Karpas-422 (cell line): ENCODE data around the gene PRPF38A. TPM values are rescaled to one million over a fixed set of nuclear protein-coding genes. Genes with fewer than 3 reads are reported as not detected.
A peak's percentile ranks its signal among the peaks of the same experiment; 100 is the strongest.

ENCODE experiments used
- DNase-seq: peaks from one replicate; pipeline ENCODE4 v3.0.0-alpha.2; 2015
- H2AFZ ChIP-seq: fragments of 200-600 bp; sonication (generic); 2 replicates; pipeline ENCODE4 v1.6.1; 2014; ENCODE audit warnings: antibody characterized with exemption, low read length, mixed read lengths
- H3K27ac ChIP-seq: fragments of 200-600 bp; sonication (generic); 2 replicates; pipeline ENCODE4 v1.5.1; 2014; ENCODE audit warnings: mild to moderate bottlenecking, low read length, moderate library complexity
- H3K27me3 ChIP-seq: fragments of 200-600 bp; sonication (generic); 2 replicates; pipeline ENCODE4 v1.6.1; 2014; ENCODE audit warnings: low read length, mixed read lengths
- H3K36me3 ChIP-seq: fragments of 200-600 bp; sonication (generic); 2 replicates; pipeline ENCODE4 v1.6.1; 2014; ENCODE audit warnings: low read length, mixed read lengths; ENCODE audit not compliant: insufficient read depth
- H3K4me1 ChIP-seq: fragments of 200-600 bp; sonication (generic); 2 replicates; pipeline ENCODE4 v1.6.1; 2014; ENCODE audit warnings: mild to moderate bottlenecking, low read length, mixed read lengths
- H3K4me2 ChIP-seq: fragments of 200-600 bp; sonication (generic); 2 replicates; pipeline ENCODE4 v1.6.1; 2014; ENCODE audit warnings: low read length, low read depth, mild to moderate bottlenecking; ENCODE audit not compliant: poor library complexity, severe bottlenecking
- H3K4me3 ChIP-seq: fragments of 200-600 bp; sonication (generic); 2 replicates; pipeline ENCODE4 v1.5.1; 2014; ENCODE audit warnings: mild to moderate bottlenecking, antibody characterized with exemption, low read length, mixed read lengths
- H3K79me2 ChIP-seq: fragments of 200-600 bp; sonication (generic); 2 replicates; pipeline ENCODE4 v1.6.1; 2014; ENCODE audit warnings: mild to moderate bottlenecking, low read length, mixed read lengths
- H3K9ac ChIP-seq: fragments of 200-600 bp; sonication (generic); 2 replicates; pipeline ENCODE4 v1.6.0; 2014; ENCODE audit warnings: low read length
- H3K9me2 ChIP-seq: fragments of 200-600 bp; sonication (generic), shearing (Covaris generic); replicated peaks from 2 replicates; pipeline ENCODE4 v1.6.0; 2014; ENCODE audit warnings: mild to moderate bottlenecking, low read length, moderate library complexity; ENCODE audit not compliant: insufficient read depth
- H3K9me3 ChIP-seq: fragments of 300-700, 200-600 bp; sonication (generic); 2 replicates; pipeline ENCODE4 v1.6.1; 2014; ENCODE audit warnings: low read length, mixed read lengths
- H4K20me1 ChIP-seq: fragments of 200-600 bp; sonication (generic); 2 replicates; pipeline ENCODE4 v1.6.1; 2014; ENCODE audit warnings: mild to moderate bottlenecking, antibody characterized with exemption, low read length, low read depth; ENCODE audit not compliant: insufficient read depth
- total RNA-seq: library from RNA; depleted of rRNA; stranded (reverse); fragments of >200 nt; shearing (Covaris generic); gene quantifications from 2 replicates; pipeline ENCODE4 v1.2.3, GENCODE V29; 2014; ENCODE audit warnings: low replicate concordance

The PRPF38A gene
- total RNA-seq, 1 experiment from 2014 or later, result 26.3 TPM

DNA sequence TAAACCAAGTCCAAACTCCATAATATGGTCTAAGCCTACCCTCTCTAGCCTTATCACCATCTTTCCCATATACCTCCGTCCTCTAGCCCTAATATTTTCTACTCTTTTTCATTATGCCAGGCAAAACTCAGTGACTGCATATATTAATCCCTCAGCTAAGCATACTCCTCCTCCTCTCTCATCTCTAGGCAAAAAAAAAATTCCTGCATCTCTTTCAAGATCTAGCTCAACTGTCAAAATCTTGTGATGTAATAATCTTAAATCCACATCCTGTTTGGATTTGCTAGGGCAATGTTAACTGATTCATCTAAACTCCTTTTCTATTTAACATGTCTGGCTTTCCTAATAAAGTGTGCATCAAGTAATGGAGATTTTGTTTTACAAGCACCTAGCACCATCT lies 20.4 kb downstream of the PRPF38A start:
- Histone ChIP-seq H3K9me2 (no peaks in the 10 kb centered on the region), H2AFZ (no peak overlapping the region), H3K4me2 (no peak overlapping the region), H3K27me3 (no peaks in the 10 kb centered on the region), H3K9ac (no peak overlapping the region), H3K27ac (no peak overlapping the region), H3K4me3 (no peak overlapping the region), H3K9me3 (no peaks in the 10 kb centered on the region), H4K20me1 (no peaks in the 10 kb centered on the region), H3K4me1 (no peaks in the 10 kb centered on the region), H3K79me2 (peaks cover 7% of the 10 kb centered on the region), H3K36me3 (peaks cover 35% of the 10 kb centered on the region; the same call in 1 of the 2 replicates)
- no peak for DNase-seq

- H3K79me2 ChIP-seq, result peaks cover 4% of the 10 kb centered on the region
- no peak overlapping the region for H2AFZ ChIP-seq
- H3K9me3 ChIP-seq, result no peaks in the 10 kb centered on the region
- H3K4me1 ChIP-seq, result no peaks in the 10 kb centered on the region
- H3K4me3 ChIP-seq, result no peak overlapping the region
- peaks cover 31% of the 10 kb centered on the region; the same call in 1 of the 2 replicates for H3K36me3 ChIP-seq
- no peaks in the 10 kb centered on the region for H4K20me1 ChIP-seq
- no peak overlapping the region for H3K27ac ChIP-seq
- H3K9me2 ChIP-seq, result no peaks in the 10 kb centered on the region
- H3K9ac ChIP-seq, result no peak overlapping the region
- H3K27me3 ChIP-seq, result no peaks in the 10 kb centered on the region
- no peak for DNase-seq
- H3K4me2 ChIP-seq, result no peak overlapping the region
Measured at GRCh38 chr1:52426371-52426770, 22.0 kb downstream of the PRPF38A start.

- Histone ChIP-seq H3K79me2 (no peaks in the 10 kb centered on the region), H3K4me3 (no peak overlapping the region), H4K20me1 (no peaks in the 10 kb centered on the region), H3K9me3 (no peaks in the 10 kb centered on the region), H3K4me1 (no peaks in the 10 kb centered on the region), H3K36me3 (peaks cover 23% of the 10 kb centered on the region; the same call in 1 of the 2 replicates), H3K4me2 (no peak overlapping the region), H2AFZ (no peak overlapping the region), H3K27ac (no peak overlapping the region), H3K27me3 (no peaks in the 10 kb centered on the region), H3K9ac (no peak overlapping the region), H3K9me2 (no peaks in the 10 kb centered on the region)
- DNase-seq, result no peak
Measured at GRCh38 chr1:52427152-52427551, 22.8 kb downstream of the PRPF38A start.

DNA sequence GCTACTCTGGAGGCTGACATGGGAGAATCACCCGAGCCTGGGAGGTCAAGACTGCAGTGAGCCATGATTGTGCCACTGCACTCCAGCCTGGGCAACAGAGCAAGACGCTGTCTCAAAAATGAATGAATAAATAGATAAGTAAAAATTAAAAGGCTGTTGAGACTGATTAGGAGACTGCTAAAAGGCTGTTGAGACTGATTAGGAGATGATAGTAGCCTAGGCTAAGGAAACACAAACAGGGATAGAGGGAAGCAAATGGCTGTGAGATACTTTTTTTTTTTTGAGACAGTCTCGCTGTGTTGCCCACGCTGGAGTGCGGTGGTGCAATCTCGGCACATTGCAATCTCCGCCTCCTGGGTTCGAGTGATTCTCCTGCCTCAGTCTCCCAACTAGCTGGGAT lies 28.4 kb downstream of the PRPF38A start:
- H2AFZ ChIP-seq, result no peak overlapping the region
- H3K4me2 ChIP-seq, result no peak overlapping the region
- no peak for DNase-seq
- H3K4me1 ChIP-seq, result no peaks in the 10 kb centered on the region
- no peaks in the 10 kb centered on the region for H3K27me3 ChIP-seq
- H3K9me3 ChIP-seq, result no peaks in the 10 kb centered on the region
- H3K9ac ChIP-seq, result no peak overlapping the region
- no peak overlapping the region for H3K27ac ChIP-seq
- H3K9me2 ChIP-seq, result no peaks in the 10 kb centered on the region
- H4K20me1 ChIP-seq, result no peaks in the 10 kb centered on the region
- H3K4me3 ChIP-seq, result no peak overlapping the region
- H3K36me3 ChIP-seq, result peaks cover 14% of the 10 kb centered on the region; the same call in 1 of the 2 replicates
- no peaks in the 10 kb centered on the region for H3K79me2 ChIP-seq

DNA sequence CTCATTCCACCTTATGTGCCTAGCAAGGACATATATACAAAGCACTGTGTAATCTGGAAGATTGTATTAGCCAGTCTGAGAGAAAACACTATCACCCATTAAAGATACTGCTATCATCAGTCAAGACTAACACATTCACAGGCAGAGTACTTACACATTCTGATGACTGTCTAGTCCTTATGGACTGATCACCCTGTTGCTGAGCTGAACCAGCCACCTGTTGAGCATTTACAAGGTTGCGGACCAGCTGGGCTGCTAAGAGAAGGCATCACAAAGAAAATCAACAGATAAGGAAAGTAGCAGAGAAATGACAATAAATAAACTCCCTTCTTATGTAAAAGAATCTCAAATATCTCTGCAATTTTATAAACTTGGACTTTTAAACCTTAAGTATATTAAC lies 30.8 kb downstream of the PRPF38A start:
- no peak overlapping the region for H2AFZ ChIP-seq
- no peak overlapping the region for H3K4me2 ChIP-seq
- H3K27me3 ChIP-seq, result no peaks in the 10 kb centered on the region
- no peak overlapping the region for H3K27ac ChIP-seq
- no peaks in the 10 kb centered on the region for H4K20me1 ChIP-seq
- peaks cover 7% of the 10 kb centered on the region for H3K4me1 ChIP-seq
- H3K9me2 ChIP-seq, result no peaks in the 10 kb centered on the region
- no peak overlapping the region for H3K9ac ChIP-seq
- no peak overlapping the region for H3K4me3 ChIP-seq
- H3K36me3 ChIP-seq, result peaks cover 23% of the 10 kb centered on the region
- no peaks in the 10 kb centered on the region for H3K9me3 ChIP-seq
- DNase-seq, result no peak
- no peaks in the 10 kb centered on the region for H3K79me2 ChIP-seq

DNA sequence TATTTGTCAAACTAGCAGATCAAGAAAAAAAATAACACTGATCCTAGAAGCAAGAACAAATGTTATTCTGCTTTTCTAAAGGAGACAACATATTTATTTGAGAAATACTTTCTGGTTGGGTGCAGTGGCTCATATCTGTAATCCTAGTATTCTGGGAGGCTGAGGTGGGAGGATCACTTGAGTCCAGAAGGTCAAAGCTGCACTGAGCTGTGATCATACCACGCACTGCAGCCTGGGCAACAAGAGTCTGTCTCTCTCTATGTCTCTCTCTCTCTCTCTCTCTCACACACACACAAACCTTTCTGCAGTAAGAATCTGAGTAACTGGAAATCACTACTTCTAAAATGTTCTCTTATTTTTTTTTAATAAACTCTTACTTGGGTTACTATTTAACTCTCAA lies 31.2 kb downstream of the PRPF38A start:
- Histone ChIP-seq H4K20me1 (no peaks in the 10 kb centered on the region), H3K9me3 (no peaks in the 10 kb centered on the region), H3K4me3 (no peak overlapping the region), H3K27me3 (no peaks in the 10 kb centered on the region), H3K4me1 (peaks cover 11% of the 10 kb centered on the region), H3K9me2 (no peaks in the 10 kb centered on the region), H3K27ac (no peak overlapping the region), H3K36me3 (peaks cover 20% of the 10 kb centered on the region), H3K79me2 (no peaks in the 10 kb centered on the region), H2AFZ (no peak overlapping the region), H3K4me2 (no peak overlapping the region), H3K9ac (no peak overlapping the region)
- no peak for DNase-seq

DNA sequence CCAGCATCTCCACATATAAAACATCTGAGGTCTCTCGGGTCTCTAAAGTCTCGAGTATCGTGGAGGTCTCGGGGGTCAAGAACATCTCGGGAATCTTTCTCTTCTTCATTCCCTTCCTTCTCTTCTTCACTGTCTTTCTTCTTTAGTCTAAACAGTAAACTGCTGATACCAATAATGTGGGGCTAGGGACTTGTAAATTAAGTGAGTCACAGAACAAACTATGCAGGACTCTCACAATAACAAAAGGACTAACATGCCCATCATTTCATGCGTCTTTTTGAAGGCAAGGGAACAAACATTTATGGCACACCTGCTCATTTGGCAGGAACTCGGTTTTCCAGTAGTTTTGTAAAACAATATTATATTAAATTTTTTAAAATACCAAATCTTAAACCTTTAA lies 32.4 kb downstream of the PRPF38A start:
- H3K9ac ChIP-seq, result no peak overlapping the region
- H4K20me1 ChIP-seq, result no peaks in the 10 kb centered on the region
- peaks cover 16% of the 10 kb centered on the region for H3K36me3 ChIP-seq
- no peak overlapping the region for H3K4me3 ChIP-seq
- H3K9me2 ChIP-seq, result no peaks in the 10 kb centered on the region
- H3K9me3 ChIP-seq, result no peaks in the 10 kb centered on the region
- no peaks in the 10 kb centered on the region for H3K79me2 ChIP-seq
- no peaks in the 10 kb centered on the region for H3K27me3 ChIP-seq
- DNase-seq, result no peak
- no peak overlapping the region for H3K4me2 ChIP-seq
- H3K4me1 ChIP-seq, result peaks cover 14% of the 10 kb centered on the region
- no peak overlapping the region for H3K27ac ChIP-seq
- no peak overlapping the region for H2AFZ ChIP-seq

DNA sequence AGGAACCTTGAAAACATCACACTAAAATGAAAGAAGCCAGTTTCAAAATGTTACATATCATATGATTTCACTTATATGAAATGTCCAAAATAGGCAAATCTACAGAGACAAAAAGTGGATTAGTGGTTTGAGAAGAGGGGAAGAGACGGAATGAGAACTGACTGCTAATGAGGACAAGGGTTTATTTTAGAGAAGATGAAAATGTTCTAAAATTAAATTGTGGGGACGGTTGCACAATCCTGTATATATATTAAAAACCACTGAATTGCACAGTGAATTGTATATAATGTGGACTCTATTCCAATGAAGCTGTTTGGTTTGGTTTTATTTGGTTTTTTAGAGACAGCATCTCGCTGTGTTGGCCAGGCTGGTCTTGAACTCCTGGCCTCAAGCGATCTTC lies 35.6 kb downstream of the PRPF38A start:
- no peaks in the 10 kb centered on the region for H3K9me3 ChIP-seq
- no peak overlapping the region for H2AFZ ChIP-seq
- H3K4me1 ChIP-seq, result peaks cover 14% of the 10 kb centered on the region
- no peaks in the 10 kb centered on the region for H3K27me3 ChIP-seq
- H3K27ac ChIP-seq, result peak overlapping the region; percentile 49
- peak; percentile 59 for DNase-seq
- H3K9me2 ChIP-seq, result no peaks in the 10 kb centered on the region
- H3K9ac ChIP-seq, result no peak overlapping the region
- H3K4me3 ChIP-seq, result no peak overlapping the region
- H3K79me2 ChIP-seq, result no peaks in the 10 kb centered on the region
- H3K4me2 ChIP-seq, result peak overlapping the region; percentile 12
- H3K36me3 ChIP-seq, result peaks cover 19% of the 10 kb centered on the region
- no peaks in the 10 kb centered on the region for H4K20me1 ChIP-seq

GRCh38 chr1:52444463-52444862 lies 40.1 kb downstream of the PRPF38A start:
- Histone ChIP-seq H3K4me2 (no peak overlapping the region), H3K27me3 (no peaks in the 10 kb centered on the region), H3K27ac (no peak overlapping the region), H3K9me3 (no peaks in the 10 kb centered on the region), H3K9ac (no peak overlapping the region), H4K20me1 (no peaks in the 10 kb centered on the region), H3K79me2 (peaks cover 1% of the 10 kb centered on the region; the same call in 1 of the 2 replicates), H3K4me1 (peaks cover 14% of the 10 kb centered on the region), H2AFZ (no peak overlapping the region), H3K4me3 (no peak overlapping the region), H3K9me2 (no peaks in the 10 kb centered on the region), H3K36me3 (peaks cover 18% of the 10 kb centered on the region)
- DNase-seq, result no peak
